IMR-90 (cell line): ENCODE results near the gene TMEM214. TPM values are rescaled to one million over a fixed set of nuclear protein-coding genes. Genes with fewer than 3 reads are reported as not detected.

Experiments
- ATAC-seq: fragments of 200-7000 bp; cut with Tn5 transposase; 2 replicates; pipeline ENCODE4 v1.9.1; 2020; ENCODE audit warnings: low read depth, mild to moderate bottlenecking, moderate library complexity
- BruUV-seq: library from RNA; stranded (reverse); fragments of 400-500 nt; replicated peaks from 2 replicates; lab custom pipeline; 2021; lab: Mats Ljungman, UMichigan
- CTCF ChIA-PET: fragments of 300-600 bp; formaldehyde crosslinking; extraction: SDS; loops from one replicate; lab custom pipeline; 2021; ENCODE audit warnings: antibody characterized with exemption; lab: Yijun Ruan, JAX
- POLR2A ChIA-PET: fragments of 300-600 bp; sonication (Branson Sonifier 250); formaldehyde crosslinking; loops from one replicate; lab custom pipeline; 2022; ENCODE audit warnings: antibody characterized with exemption; ENCODE audit not compliant: unreplicated experiment; lab: Charles Lee
- DNase-seq: peaks from one replicate; pipeline ENCODE4 v3.0.0; 2013
- H2AFZ ChIP-seq: replicated peaks from 2 replicates; pipeline ENCODE3; 2013; ENCODE audit warnings: low read length, mild to moderate bottlenecking; ENCODE audit not compliant: poor library complexity
- H2AK5ac ChIP-seq: 2 replicates; pipeline ENCODE4 v1.6.1; 2013; ENCODE audit warnings: low read depth, low read length, inconsistent platforms
- H2AK9ac ChIP-seq: replicated peaks from 2 replicates; pipeline ENCODE3; 2013; ENCODE audit warnings: mild to moderate bottlenecking, low read depth, low read length, moderate library complexity; ENCODE audit not compliant: poor library complexity
- H2BK120ac ChIP-seq: 2 replicates; pipeline ENCODE4 v1.6.1; 2013; ENCODE audit warnings: low read depth, low read length, inconsistent platforms
- H2BK15ac ChIP-seq: 3 replicates; pipeline ENCODE4 v1.6.1; 2013; ENCODE audit warnings: low read depth, low read length, inconsistent platforms
- H2BK20ac ChIP-seq: 2 replicates; pipeline ENCODE4 v1.6.1; 2013; ENCODE audit warnings: low read depth, mild to moderate bottlenecking, inconsistent platforms, low read length, moderate library complexity
- H2BK5ac ChIP-seq: 2 replicates; pipeline ENCODE4 v1.6.1; 2013; ENCODE audit warnings: mild to moderate bottlenecking, low read depth, low read length, inconsistent platforms; ENCODE audit not compliant: poor library complexity, severe bottlenecking
- H3K14ac ChIP-seq: replicated peaks from 2 replicates; pipeline ENCODE4 v1.6.1; 2013; ENCODE audit warnings: low read depth, low read length, inconsistent platforms
- H3K18ac ChIP-seq: 2 replicates; pipeline ENCODE4 v1.6.1; 2013; ENCODE audit warnings: low read depth, low read length, control low read depth
- H3K23ac ChIP-seq: 2 replicates; pipeline ENCODE4 v1.6.1; 2013; ENCODE audit warnings: low read depth, low read length, inconsistent platforms
- H3K27ac ChIP-seq: 2 replicates; pipeline ENCODE4 v1.5.1; 2013; ENCODE audit warnings: mild to moderate bottlenecking, control low read depth, low read length; ENCODE audit not compliant: insufficient read depth
- H3K27me3 ChIP-seq: 2 replicates; pipeline ENCODE4 v1.6.1; 2013; ENCODE audit warnings: low read length; ENCODE audit not compliant: control insufficient read depth, insufficient read depth
- H3K36me3 ChIP-seq: 2 replicates; pipeline ENCODE4 v1.6.1; 2013; ENCODE audit warnings: low read length, mixed read lengths; ENCODE audit not compliant: control insufficient read depth, insufficient read depth
- H3K4ac ChIP-seq: 2 replicates; pipeline ENCODE4 v1.6.1; 2013; ENCODE audit warnings: low read depth, low read length, inconsistent platforms
- H3K4me1 ChIP-seq: 2 replicates; pipeline ENCODE4 v1.6.1; 2013; ENCODE audit warnings: low read length, mixed read lengths; ENCODE audit not compliant: control insufficient read depth, insufficient read depth
- H3K4me2 ChIP-seq: 2 replicates; pipeline ENCODE4 v1.6.1; 2013; ENCODE audit warnings: low read depth, mild to moderate bottlenecking, control low read depth, low read length, moderate library complexity
- H3K4me3 ChIP-seq: 2 replicates; pipeline ENCODE4 v1.5.1; 2013; ENCODE audit warnings: low read depth, mild to moderate bottlenecking, control low read depth, low read length, moderate library complexity; ENCODE audit not compliant: insufficient read depth
- H3K56ac ChIP-seq: 2 replicates; pipeline ENCODE4 v1.6.1; 2013; ENCODE audit warnings: low read length, inconsistent platforms; ENCODE audit not compliant: insufficient read depth; ENCODE audit errors: extremely low read depth
- H3K79me1 ChIP-seq, 2 experiments: 2 replicates each; pipeline ENCODE4 v1.6.1; 2013; ENCODE audit warnings: low read length in 2 of 2, inconsistent platforms in 1 of 2, low read depth in 1 of 2
- H3K9ac ChIP-seq: 2 replicates; pipeline ENCODE4 v1.6.1; 2013; ENCODE audit warnings: low read depth, low read length, control low read depth
- H3K9me1 ChIP-seq: 2 replicates; pipeline ENCODE4 v1.6.1; 2013; ENCODE audit warnings: low read length, inconsistent platforms; ENCODE audit not compliant: insufficient read depth
- H3K9me3 ChIP-seq: 2 replicates; pipeline ENCODE4 v1.6.1; 2013; ENCODE audit warnings: low read length; ENCODE audit not compliant: control insufficient read depth, insufficient read depth
- H4K20me1 ChIP-seq: 2 replicates; pipeline ENCODE4 v1.6.1; 2013; ENCODE audit warnings: low read length, inconsistent platforms; ENCODE audit not compliant: insufficient read depth
- H4K5ac ChIP-seq: 2 replicates; pipeline ENCODE4 v1.6.1; 2013; ENCODE audit warnings: mild to moderate bottlenecking, low read depth, low read length, control low read depth
- H4K8ac ChIP-seq, 2 experiments: 2 replicates each; pipeline ENCODE4 v1.6.1; 2013; ENCODE audit warnings: low read depth in 2 of 2, low read length in 2 of 2, control low read depth in 1 of 2, inconsistent platforms in 1 of 2
- H4K91ac ChIP-seq: 2 replicates; pipeline ENCODE4 v1.6.1; 2013; ENCODE audit warnings: low read depth, low read length, inconsistent platforms; ENCODE audit not compliant: insufficient read depth
- BHLHE40 ChIP-seq: fragments of 150-350 bp; IDR thresholded peaks from 2 replicates; pipeline ENCODE4 v1.6.1; 2016; ENCODE audit warnings: mild to moderate bottlenecking, low read depth, low read length
- CEBPB ChIP-seq: IDR thresholded peaks from 2 replicates; pipeline ENCODE4 v1.6.1; 2012; ENCODE audit warnings: low read depth, low read length, improper control_type of control experiment
- FOS ChIP-seq: fragments of 150-350 bp; IDR thresholded peaks from 2 replicates; pipeline ENCODE4 v1.6.1; 2016; ENCODE audit warnings: low read depth, low read length
- MAFK ChIP-seq: IDR thresholded peaks from 2 replicates; pipeline ENCODE4 v1.6.1; 2012; ENCODE audit warnings: low read depth, low read length, improper control_type of control experiment
- NFE2L2 ChIP-seq: fragments of 150-350 bp; IDR thresholded peaks from 2 replicates; pipeline ENCODE4 v1.6.1; 2016; ENCODE audit warnings: low read depth, mild to moderate bottlenecking, low read length
- POLR2A ChIP-seq: IDR thresholded peaks from 2 replicates; pipeline ENCODE4 v1.6.1; 2012; ENCODE audit warnings: mild to moderate bottlenecking, low read depth, low read length
- RAD21 ChIP-seq: IDR thresholded peaks from 2 replicates; pipeline ENCODE4 v1.6.1; 2012; ENCODE audit warnings: low read length, improper control_type of control experiment
- RCOR1 ChIP-seq: IDR thresholded peaks from 2 replicates; pipeline ENCODE4 v1.6.1; 2012; ENCODE audit warnings: mild to moderate bottlenecking, low read length, improper control_type of control experiment; ENCODE audit not compliant: insufficient replicate concordance
- RFX5 ChIP-seq: IDR thresholded peaks from 2 replicates; pipeline ENCODE4 v1.8.0; 2012; ENCODE audit warnings: low read depth, mild to moderate bottlenecking, low read length, moderate library complexity
- SMC3 ChIP-seq: fragments of 150-350 bp; IDR thresholded peaks from 2 replicates; pipeline ENCODE4 v1.6.1; 2016; ENCODE audit warnings: low read depth, mild to moderate bottlenecking, antibody characterized with exemption, low read length, moderate library complexity
- WGBS, 2 experiments: methylation state at CpG; one replicate each; pipeline versions ENCODE4 v1.1.5 to v1.1.7; 2013; ENCODE audit warnings: missing lambda C conversion rate in 2 of 2; ENCODE audit not compliant: insufficient read length in 1 of 2; ENCODE audit errors: extremely low coverage in 2 of 2; 5-methylcytosine and 5-hydroxymethylcytosine counted together
- dilution Hi-C: fragments of 300-500 bp; cut with HindIII; formaldehyde crosslinking; loops from one replicate; pipeline ENCODE4 v1.14.3; 2018; ENCODE audit warnings: low sequenced_read_pairs; ENCODE audit not compliant: unreplicated experiment
- in situ Hi-C: fragments of 300-500 bp; cut with MboI; formaldehyde crosslinking; loops from 3 replicates; pipeline ENCODE4 v1.14.3; 2019; ENCODE audit warnings: low sequenced_read_pairs, inconsistent platforms, mixed read lengths
- intact Hi-C: fragments of 100-400 bp; cut with micrococcal nuclease; formaldehyde crosslinking; loops from 2 replicates; pipeline ENCODE4 v1.10.0; 2022
- polyA plus RNA-seq, 3 experiments: library from polyadenylated mRNA; depleted of rRNA; stranded (reverse); fragments of >200 nt; gene quantifications; 2 replicates each; pipeline ENCODE4 v1.2.3, GENCODE V29; 2012; ENCODE audit warnings: low replicate concordance in 1 of 3
- total RNA-seq: library from RNA; depleted of rRNA; stranded (reverse); fragments of >200 nt; gene quantifications from 2 replicates; pipeline ENCODE4 v1.2.3, GENCODE V29; 2012
- TF ChIP-seq, protein P1 (sequence below): fragments of 150-350 bp; IDR thresholded peaks from 2 replicates; pipeline ENCODE4 v1.6.1; 2017; ENCODE audit warnings: mild to moderate bottlenecking, antibody characterized with exemption, low read length, low read depth
- TF ChIP-seq, protein P2 (sequence below): conservative IDR thresholded peaks from 2 replicates; pipeline ENCODE4 v1.5.1; 2012; ENCODE audit warnings: mild to moderate bottlenecking, low read depth, low read length, improper control_type of control experiment

The TMEM214 gene
- total and polyA plus RNA-seq, 2 of the 4 experiments (the other 2 are of a cell fraction) = 32.1 to 121 TPM

DNA sequence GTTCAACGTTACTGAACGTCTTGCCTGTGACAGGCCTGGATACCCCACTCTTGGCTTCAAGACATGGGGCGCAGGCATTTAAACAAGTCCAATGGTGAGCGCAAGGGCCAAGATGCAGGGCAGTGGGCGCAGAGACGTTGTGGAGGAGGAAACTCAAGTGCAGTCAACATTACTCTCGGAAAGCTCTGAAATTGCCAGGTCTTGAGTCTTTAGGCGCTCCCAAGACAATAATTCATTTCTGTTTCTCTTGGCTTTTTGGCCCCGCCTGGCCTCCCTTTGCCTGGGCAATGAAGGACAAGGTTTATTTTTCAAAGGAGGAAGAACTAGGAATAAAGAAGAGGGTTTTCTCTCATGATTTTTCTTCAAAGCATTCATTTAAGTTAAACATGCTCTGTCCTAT, 13.3 kb upstream of the TMEM214 start:
- Histone ChIP-seq H2AK5ac (no peak overlapping the region), H3K9me1 (peaks cover 23% of the 10 kb centered on the region), H2AK9ac (no peak overlapping the region), H2BK120ac (no peak overlapping the region), H3K79me1 (peaks cover 2 to 14% of the 10 kb centered on the region in 2 experiments; a peak in 1 of 4 replicates), H3K18ac (no peak overlapping the region), H3K36me3 (peaks cover 15% of the 10 kb centered on the region), H3K9ac (no peak overlapping the region), H3K56ac (no peak overlapping the region), H2BK20ac (no peak overlapping the region), H3K27me3 (no peaks in the 10 kb centered on the region), H4K91ac (no peak overlapping the region), H3K4me2 (no peak overlapping the region), H2BK15ac (no peak overlapping the region), H2BK5ac (no peak overlapping the region), H4K20me1 (peaks cover 8% of the 10 kb centered on the region), H3K14ac (no peak overlapping the region), H4K8ac (no peak overlapping the region), H3K9me3 (no peaks in the 10 kb centered on the region), H4K5ac (no peak overlapping the region), H3K4ac (no peak overlapping the region), H3K4me1 (peaks cover 18% of the 10 kb centered on the region), H3K4me3 (no peak overlapping the region), H3K27ac (no peak overlapping the region), H3K23ac (no peak overlapping the region), H2AFZ (no peak overlapping the region)
- dilution Hi-C loops = no loop called here
- ATAC-seq = no peak
- TF ChIP-seq, protein P1, sequence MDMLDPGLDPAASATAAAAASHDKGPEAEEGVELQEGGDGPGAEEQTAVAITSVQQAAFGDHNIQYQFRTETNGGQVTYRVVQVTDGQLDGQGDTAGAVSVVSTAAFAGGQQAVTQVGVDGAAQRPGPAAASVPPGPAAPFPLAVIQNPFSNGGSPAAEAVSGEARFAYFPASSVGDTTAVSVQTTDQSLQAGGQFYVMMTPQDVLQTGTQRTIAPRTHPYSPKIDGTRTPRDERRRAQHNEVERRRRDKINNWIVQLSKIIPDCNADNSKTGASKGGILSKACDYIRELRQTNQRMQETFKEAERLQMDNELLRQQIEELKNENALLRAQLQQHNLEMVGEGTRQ = no peak
- TF ChIP-seq MAFK = no peak
- TF ChIP-seq RAD21 = no peak
- no peak for TF ChIP-seq NFE2L2
- TF ChIP-seq FOS = no peak
- TF ChIP-seq BHLHE40 = no peak
- no peak for TF ChIP-seq POLR2A
- TF ChIP-seq, protein P2, sequence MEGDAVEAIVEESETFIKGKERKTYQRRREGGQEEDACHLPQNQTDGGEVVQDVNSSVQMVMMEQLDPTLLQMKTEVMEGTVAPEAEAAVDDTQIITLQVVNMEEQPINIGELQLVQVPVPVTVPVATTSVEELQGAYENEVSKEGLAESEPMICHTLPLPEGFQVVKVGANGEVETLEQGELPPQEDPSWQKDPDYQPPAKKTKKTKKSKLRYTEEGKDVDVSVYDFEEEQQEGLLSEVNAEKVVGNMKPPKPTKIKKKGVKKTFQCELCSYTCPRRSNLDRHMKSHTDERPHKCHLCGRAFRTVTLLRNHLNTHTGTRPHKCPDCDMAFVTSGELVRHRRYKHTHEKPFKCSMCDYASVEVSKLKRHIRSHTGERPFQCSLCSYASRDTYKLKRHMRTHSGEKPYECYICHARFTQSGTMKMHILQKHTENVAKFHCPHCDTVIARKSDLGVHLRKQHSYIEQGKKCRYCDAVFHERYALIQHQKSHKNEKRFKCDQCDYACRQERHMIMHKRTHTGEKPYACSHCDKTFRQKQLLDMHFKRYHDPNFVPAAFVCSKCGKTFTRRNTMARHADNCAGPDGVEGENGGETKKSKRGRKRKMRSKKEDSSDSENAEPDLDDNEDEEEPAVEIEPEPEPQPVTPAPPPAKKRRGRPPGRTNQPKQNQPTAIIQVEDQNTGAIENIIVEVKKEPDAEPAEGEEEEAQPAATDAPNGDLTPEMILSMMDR = no peak
- no peak for TF ChIP-seq CEBPB
- TF ChIP-seq RCOR1 = no peak
- TF ChIP-seq RFX5 = no peak
- TF ChIP-seq SMC3 = no peak
- BruUV-seq = no TSS peak
- CTCF ChIA-PET = interaction anchor here (4.7 kb wide), 1 partner anchor 58 kb away, joined by 37 read pairs; no protein-coding TSS in a partner anchor
- intact Hi-C loops = loop anchor here (5.0 kb wide), 1 partner anchor 412 kb away; no protein-coding TSS in a partner anchor
- 95% methylated on average over 3 of the region's 9 CpGs; no CpG with 5 or more reads in 1 of the 2 experiments for WGBS, 2 experiments
- in situ Hi-C loops = no loop called here
- no peak for DNase-seq
- POLR2A ChIA-PET = no interaction called here
